K562 (cell line): ENCODE measurements around the gene STK32C. TPM values are rescaled to one million over a fixed set of nuclear protein-coding genes. Genes with fewer than 3 reads are reported as not detected.

ENCODE experiments used
- FOXA3 ChIP-seq, 2 experiments: fragments of 450-650 bp in 1 of 2; sonication (generic) in 1 of 2; formaldehyde crosslinking; IDR thresholded peaks in 1 of 2; conservative IDR thresholded peaks in 1 of 2; 2 replicates each; pipeline versions ENCODE4 v1.4.0 to v1.8.0; 2020 to 2022; ENCODE audit warnings: mild to moderate bottlenecking in 2 of 2, missing genetic modification reagents in 1 of 2
- TSHZ1 ChIP-seq: fragments of 250-450 bp; sonication (Bioruptor Pico); IDR thresholded peaks from 2 replicates; pipeline ENCODE4 v1.4.0; 2020; ENCODE audit warnings: mild to moderate bottlenecking, moderate library complexity
- ZNF780A ChIP-seq: fragments of 250-450 bp; sonication (Bioruptor Pico); IDR thresholded peaks from 2 replicates; pipeline ENCODE4 v1.5.0; 2021; ENCODE audit warnings: mild to moderate bottlenecking
- polyA plus RNA-seq, 8 experiments: library from polyadenylated mRNA; depleted of rRNA in 4 of 8; stranded (reverse) in 5 of 8; unstranded in 3 of 8; fragments of >200 nt; fragmentation: Nextera tagmentation in 2 of 8; fragmentation: Illumina TruSeq in 1 of 8; extraction: Ambion mirVana in 2 of 8; extraction: Trizol in 1 of 8; gene quantifications; 2 replicates each; pipeline versions ENCODE4 v1.2.1 to v1.2.3, GENCODE V29; 2011 to 2014; ENCODE audit warnings: inconsistent platforms in 1 of 8, missing spikeins in 1 of 8
- total RNA-seq, 7 experiments: library from RNA; depleted of rRNA in 6 of 7; stranded (reverse); fragments of >200 nt in 6 of 7; fragmentation: Illumina TruSeq in 2 of 7; extraction: Trizol in 2 of 7; gene quantifications; 2 replicates each; pipeline versions ENCODE4 v1.2.1 to v1.2.3, GENCODE V29; 2011 to 2021; ENCODE audit warnings: low replicate concordance in 1 of 7

The STK32C gene
- total and polyA plus RNA-seq, 9 of the 15 experiments (the other 6 are each of a cell fraction or from before 2014, with no cell fraction given) = 1.5 to 20.9 (median 6.5) TPM

GRCh38 chr10:132203256-132204077, 104.3 kb downstream of the STK32C start (continued):
- TF ChIP-seq TSHZ1 (CRISPR knock-in tag) (no peak), FOXA3 (CRISPR knock-in tag; conservative IDR thresholded peaks at IDR 0.05 in 1 of 2, IDR thresholded peaks at IDR 0.05 in 1 of 2) (no peak), ZNF780A (CRISPR knock-in tag) (no peak)
